Inflammatory macrophage (primary cell): ENCODE results near the gene LTB.
"Not testable (repeated sequence)": the region's sequence is repeated elsewhere in the genome, so short reads cannot be mapped to it uniquely, and the experiment has no call there.

ENCODE experiments used
- DNase-seq, 2 donors: peaks; one replicate each; pipeline ENCODE4 v3.0.0-alpha.2; 2020 to 2022

LTB gene

GRCh38 chr6:31607317-31607716 lies 25.1 kb upstream of the LTB start:
- DNase-seq = no peak

GRCh38 chr6:31597006-31597405 lies 14.8 kb upstream of the LTB start:
- DNase-seq = peak; percentile 47 to 67

- DNase-seq = no peak
Observed at GRCh38 chr6:31592396-31592771, 10.2 kb upstream of the LTB start.

- DNase-seq = not testable (repeated sequence)
Observed at GRCh38 chr6:31590691-31591090, 8.5 kb upstream of the LTB start.

GRCh38 chr6:31588871-31589650 lies 6.8 kb upstream of the LTB start:
- peak; percentile 67 to 79 for DNase-seq

- peak in 1 of 2 donors; percentile 41 for DNase-seq
Observed at GRCh38 chr6:31587791-31588777, 5.9 kb upstream of the LTB start.

GRCh38 chr6:31586599-31587281 lies 4.5 kb upstream of the LTB start:
- peak; percentile 79 to 83 for DNase-seq

- DNase-seq = peak; percentile 85 to 91
Observed at GRCh38 chr6:31586008-31586407, 3.8 kb upstream of the LTB start, which contains the start of gene LST1. LST1 (plus strand) TSS chr6:31586277; CDS start chr6:31587300, 1,023 bp downstream.

- DNase-seq = peak; percentile 27 to 34
Observed at GRCh38 chr6:31585491-31585890, 3.3 kb upstream of the LTB start.

- DNase-seq = no peak
Observed at GRCh38 chr6:31581434-31582229, 592 bp downstream of the LTB start.

- peak; percentile 74 to 82 for DNase-seq
Observed at GRCh38 chr6:31580807-31581433, 1.3 kb downstream of the LTB start.

GRCh38 chr6:31580438-31580740 lies 1.8 kb downstream of the LTB start:
- no peak for DNase-seq

- DNase-seq = no peak
Observed at GRCh38 chr6:31579546-31580437, 2.4 kb downstream of the LTB start.

GRCh38 chr6:31579119-31579505 lies 3.1 kb downstream of the LTB start:
- DNase-seq = no peak

GRCh38 chr6:31578184-31579118 lies 3.8 kb downstream of the LTB start:
- DNase-seq = no peak

- no peak for DNase-seq
Observed at GRCh38 chr6:31577579-31577966, 4.7 kb downstream of the LTB start.

GRCh38 chr6:31576897-31577578 lies 5.2 kb downstream of the LTB start:
- DNase-seq = no peak

GRCh38 chr6:31575952-31576685 lies 6.1 kb downstream of the LTB start:
- DNase-seq = no peak
